Aorta (tissue), 5 donors: ENCODE measurements around the gene CCDC88A. TPM values are rescaled to one million over a fixed set of nuclear protein-coding genes. Genes with fewer than 3 reads are reported as not detected.
A peak's percentile ranks its signal among the peaks of the same experiment; 100 is the strongest.

Source experiments
- ATAC-seq: fragments of 200-7000 bp; cut with Tn5 transposase; one replicate; pipeline ENCODE4 v1.9.1; 2022; ENCODE audit warnings: moderate library complexity; ENCODE audit not compliant: low FRiP score
- DNase-seq, 2 donors: peaks; one replicate each; pipeline ENCODE4 v3.0.0-alpha.2; 2020
- H3K27ac ChIP-seq, 2 donors: one replicate each; pipeline ENCODE4 v1.5.1; 2013; ENCODE audit warnings: low read length in 2 of 2, mild to moderate bottlenecking in 2 of 2, moderate library complexity in 2 of 2, control low read depth in 1 of 2, inconsistent platforms in 1 of 2, low read depth in 1 of 2
- H3K27me3 ChIP-seq, 2 donors: one replicate each; pipeline ENCODE4 v1.6.1; 2013; ENCODE audit warnings: control low read depth in 1 of 2, low read length in 1 of 2, mild to moderate bottlenecking in 1 of 2, moderate library complexity in 1 of 2; ENCODE audit not compliant: insufficient read depth in 2 of 2, control insufficient read depth in 1 of 2
- H3K36me3 ChIP-seq, 2 donors: one replicate each; pipeline ENCODE4 v1.6.1; 2013; ENCODE audit warnings: control low read depth in 1 of 2, low read length in 1 of 2, mild to moderate bottlenecking in 1 of 2; ENCODE audit not compliant: insufficient read depth in 2 of 2, control insufficient read depth in 1 of 2
- H3K4me1 ChIP-seq, 2 donors: one replicate each; pipeline ENCODE4 v1.6.1; 2013; ENCODE audit warnings: low read length in 2 of 2, control low read depth in 1 of 2, mild to moderate bottlenecking in 1 of 2, moderate library complexity in 1 of 2; ENCODE audit not compliant: insufficient read depth in 2 of 2, control insufficient read depth in 1 of 2
- H3K4me3 ChIP-seq, 2 donors: one replicate each; pipeline ENCODE4 v1.5.1; 2013; ENCODE audit warnings: low read length in 2 of 2, control low read depth in 1 of 2, mild to moderate bottlenecking in 1 of 2
- H3K9me3 ChIP-seq: one replicate; pipeline ENCODE4 v1.6.1; 2013; ENCODE audit warnings: mild to moderate bottlenecking, low read length; ENCODE audit not compliant: control insufficient read depth
- WGBS, 2 donors: extraction: QIAGEN DNeasy Blood & Tissue Kit; methylation state at CpG; one replicate each; pipeline ENCODE4 v1.1.7; 2013; 5-methylcytosine and 5-hydroxymethylcytosine counted together
- intact Hi-C, 2 donors: fragments of 100-400 bp; cut with DNase I; formaldehyde crosslinking; loops; one replicate each; pipeline versions ENCODE4 v1.14.2 to v1.15.0; 2022
- long read RNA-seq, 2 donors: library from polyadenylated mRNA; unstranded; transcript quantifications; one replicate each; pipeline ENCODE4 v2.0.0, GENCODE V29; 2020 to 2021
- polyA plus RNA-seq, 2 donors: library from polyadenylated mRNA; stranded (reverse); fragments of 200-250 nt; gene quantifications; one replicate each; pipeline ENCODE4 v1.2.3, GENCODE V29; 2013
- total RNA-seq, 2 donors: library from RNA; stranded (reverse); fragmentation: NEBNext Ultra II Directional; extraction: Animal tissue kit (Norgen Biotek cat#: 25700); gene quantifications; one replicate each; pipeline ENCODE4 v1.2.1, GENCODE V29; 2021
- donor health status: healthy with polysubstance abuse.
- donor health status: Bipolar disorder and iron deficiency.
- donor health status: DM: no; HTN: no; CAD: no.
- donor health status: DM: no; HTN: no; CAD: no.
- donor health status: DM: yes; HTN: yes; CAD: no.

Gene CCDC88A, protein sequence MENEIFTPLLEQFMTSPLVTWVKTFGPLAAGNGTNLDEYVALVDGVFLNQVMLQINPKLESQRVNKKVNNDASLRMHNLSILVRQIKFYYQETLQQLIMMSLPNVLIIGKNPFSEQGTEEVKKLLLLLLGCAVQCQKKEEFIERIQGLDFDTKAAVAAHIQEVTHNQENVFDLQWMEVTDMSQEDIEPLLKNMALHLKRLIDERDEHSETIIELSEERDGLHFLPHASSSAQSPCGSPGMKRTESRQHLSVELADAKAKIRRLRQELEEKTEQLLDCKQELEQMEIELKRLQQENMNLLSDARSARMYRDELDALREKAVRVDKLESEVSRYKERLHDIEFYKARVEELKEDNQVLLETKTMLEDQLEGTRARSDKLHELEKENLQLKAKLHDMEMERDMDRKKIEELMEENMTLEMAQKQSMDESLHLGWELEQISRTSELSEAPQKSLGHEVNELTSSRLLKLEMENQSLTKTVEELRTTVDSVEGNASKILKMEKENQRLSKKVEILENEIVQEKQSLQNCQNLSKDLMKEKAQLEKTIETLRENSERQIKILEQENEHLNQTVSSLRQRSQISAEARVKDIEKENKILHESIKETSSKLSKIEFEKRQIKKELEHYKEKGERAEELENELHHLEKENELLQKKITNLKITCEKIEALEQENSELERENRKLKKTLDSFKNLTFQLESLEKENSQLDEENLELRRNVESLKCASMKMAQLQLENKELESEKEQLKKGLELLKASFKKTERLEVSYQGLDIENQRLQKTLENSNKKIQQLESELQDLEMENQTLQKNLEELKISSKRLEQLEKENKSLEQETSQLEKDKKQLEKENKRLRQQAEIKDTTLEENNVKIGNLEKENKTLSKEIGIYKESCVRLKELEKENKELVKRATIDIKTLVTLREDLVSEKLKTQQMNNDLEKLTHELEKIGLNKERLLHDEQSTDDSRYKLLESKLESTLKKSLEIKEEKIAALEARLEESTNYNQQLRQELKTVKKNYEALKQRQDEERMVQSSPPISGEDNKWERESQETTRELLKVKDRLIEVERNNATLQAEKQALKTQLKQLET (N-terminal part only)
- total RNA-seq (10 to 100 TPM; 78.0 to 92.4 TPM), polyA plus RNA-seq (10 to 100 TPM; 17.4 to 17.5 TPM)
- long read RNA-seq, donor 1, partial matches to known transcripts, result 60 of 71 reads
- long read RNA-seq, donor 1, other reads (novel, unspliced or antisense), result 8 of 71 reads
- long read RNA-seq, donor 2, partial matches to known transcripts, result 10 of 24 reads
- long read RNA-seq, donor 2, other reads (novel, unspliced or antisense), result 14 of 24 reads

GRCh38 chr2:55419679-55420438, at the start of gene CCDC88A:
CCDC88A (minus strand) TSS chr2:55419856; CDS start chr2:55419079, 777 bp downstream.
- WGBS, 2 donors, result 0% methylated on average over 55 to 62 of the region's 62 CpGs
- intact Hi-C loops, result loop anchor here (5.0 to 10.0 kb wide), 2 partner anchors 55 to 138 kb away; no protein-coding TSS in a partner anchor
- Histone ChIP-seq H3K4me3 (peak within 1 kb of the TSS; percentile 51 to 81), H3K27me3 (no peaks in the 10 kb centered on the region), H3K9me3 (no peaks in the 10 kb centered on the region), H3K36me3 (peaks cover 0 to 2% of the 10 kb centered on the region in 2 donors), H3K4me1 (peaks cover 0 to 2% of the 10 kb centered on the region in 2 donors), H3K27ac (peak within 1 kb of the TSS; percentile 9 to 62)
- peak; percentile 99 for DNase-seq
- peak; percentile 99 for ATAC-seq

GRCh38 chr2:55461679-55462078, 42.0 kb upstream of the CCDC88A start:
- no peaks in the 10 kb centered on the region for H3K36me3 ChIP-seq
- H3K27ac ChIP-seq, result no peak overlapping the region
- H3K4me3 ChIP-seq, result no peak overlapping the region
- intact Hi-C loops, result no loop called here
- H3K9me3 ChIP-seq, result no peaks in the 10 kb centered on the region
- DNase-seq (no peak), ATAC-seq (no peak)
- H3K27me3 ChIP-seq, result no peaks in the 10 kb centered on the region
- WGBS, 2 donors, result 58 to 64% methylated on average over 2 of the region's 2 CpGs
- H3K4me1 ChIP-seq, result no peaks in the 10 kb centered on the region

- Histone ChIP-seq H3K4me1 (no peaks in the 10 kb centered on the region), H3K36me3 (no peaks in the 10 kb centered on the region), H3K4me3 (no peak overlapping the region), H3K27me3 (no peaks in the 10 kb centered on the region), H3K27ac (no peak overlapping the region), H3K9me3 (no peaks in the 10 kb centered on the region)
- ATAC-seq (no peak), DNase-seq (no peak)
- WGBS, 2 donors, result 52 to 55% methylated on average over 3 of the region's 3 CpGs
- intact Hi-C loops, result no loop called here
Observed at GRCh38 chr2:55460562-55460961, 40.9 kb upstream of the CCDC88A start.

GRCh38 chr2:55459714-55460274, 40.1 kb upstream of the CCDC88A start:
- DNase-seq (no peak), ATAC-seq (no peak)
- no peak overlapping the region for H3K27ac ChIP-seq
- no peaks in the 10 kb centered on the region for H3K4me1 ChIP-seq
- no peak overlapping the region for H3K4me3 ChIP-seq
- no peaks in the 10 kb centered on the region for H3K27me3 ChIP-seq
- intact Hi-C loops, result no loop called here
- 86 to 88% methylated on average over 11 of the region's 11 CpGs for WGBS, 2 donors
- H3K9me3 ChIP-seq, result no peaks in the 10 kb centered on the region
- no peaks in the 10 kb centered on the region for H3K36me3 ChIP-seq

DNA sequence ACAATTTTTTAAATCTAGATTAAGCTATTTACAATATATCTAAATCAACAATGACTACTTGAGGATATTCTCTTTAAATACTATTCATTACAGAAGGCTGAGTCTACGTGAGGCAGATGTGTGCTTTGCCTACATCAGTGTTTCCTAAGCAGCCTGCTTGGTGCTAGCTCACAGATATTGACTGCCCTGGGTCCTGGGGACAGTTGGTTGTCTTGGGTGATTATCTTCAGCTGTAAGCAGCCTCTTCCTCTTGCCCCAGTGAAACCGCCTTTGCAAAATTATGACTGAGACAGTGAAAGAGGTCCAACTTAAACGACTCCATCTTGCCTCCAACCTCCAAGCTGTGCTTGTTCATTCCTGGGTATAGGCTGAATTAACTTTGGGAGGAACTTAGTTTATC, 39.6 kb upstream of the CCDC88A start:
- Histone ChIP-seq H3K36me3 (no peaks in the 10 kb centered on the region), H3K27me3 (no peaks in the 10 kb centered on the region), H3K27ac (no peak overlapping the region), H3K4me3 (no peak overlapping the region), H3K9me3 (no peaks in the 10 kb centered on the region), H3K4me1 (no peaks in the 10 kb centered on the region)
- no peak for DNase-seq
- ATAC-seq, result no peak
- 80 to 82% methylated on average over 3 of the region's 3 CpGs for WGBS, 2 donors
- intact Hi-C loops, result no loop called here

DNA sequence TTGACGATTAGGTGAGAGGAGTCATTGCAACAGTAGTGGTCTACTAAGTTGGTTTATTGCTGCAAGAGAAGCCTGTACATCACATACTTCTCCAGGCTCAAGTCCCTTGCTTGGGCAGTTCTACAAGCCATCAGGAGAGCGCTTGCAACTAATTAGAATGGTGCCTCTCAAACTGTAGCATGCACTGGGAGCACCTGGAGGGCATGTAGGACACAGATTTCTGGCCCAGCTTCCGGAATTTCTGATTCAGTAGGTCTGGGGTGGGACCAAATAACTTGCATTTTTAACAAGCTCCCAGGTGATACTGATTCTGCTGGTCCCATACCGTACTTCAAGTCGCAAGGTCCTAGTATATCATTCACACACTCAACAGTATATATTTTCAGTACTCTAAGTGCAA, 34.5 kb upstream of the CCDC88A start:
- 88 to 93% methylated on average over 5 of the region's 5 CpGs for whole genome bisulfite sequencing, 2 donors
- no peaks in the 10 kb centered on the region for H3K4me1 ChIP-seq
- no peak overlapping the region for H3K27ac ChIP-seq
- H3K36me3 ChIP-seq, result no peaks in the 10 kb centered on the region
- H3K27me3 ChIP-seq, result no peaks in the 10 kb centered on the region
- ATAC-seq (no peak), DNase-seq (no peak)
- H3K4me3 ChIP-seq, result no peak overlapping the region
- no peaks in the 10 kb centered on the region for H3K9me3 ChIP-seq
- intact Hi-C loops, result no loop called here

DNA sequence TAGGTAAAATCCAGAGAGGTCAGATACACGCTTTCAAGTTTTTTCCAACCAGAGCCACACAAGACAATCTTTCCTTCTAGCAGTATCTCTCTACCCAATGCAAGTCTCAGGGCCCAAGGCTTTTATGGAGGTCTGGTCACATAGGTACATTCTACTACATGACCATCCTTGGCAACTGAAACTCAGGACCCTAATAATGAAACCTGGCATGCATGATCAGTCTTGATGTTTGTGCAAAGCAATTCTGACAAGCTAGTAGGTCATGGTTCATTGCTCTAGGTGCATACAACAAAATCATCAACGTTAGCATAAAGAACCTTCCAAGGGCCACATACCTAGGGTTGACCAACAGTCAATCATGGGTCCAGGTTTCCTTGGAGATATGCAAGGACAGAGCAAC, 33.2 kb upstream of the CCDC88A start:
- H3K9me3 ChIP-seq, result no peaks in the 10 kb centered on the region
- no peak overlapping the region for H3K27ac ChIP-seq
- H3K4me3 ChIP-seq, result no peak overlapping the region
- DNase-seq (no peak), ATAC-seq (no peak)
- WGBS, 2 donors, result 81 to 86% methylated on average over 2 of the region's 2 CpGs
- H3K4me1 ChIP-seq, result no peaks in the 10 kb centered on the region
- no peaks in the 10 kb centered on the region for H3K27me3 ChIP-seq
- no peaks in the 10 kb centered on the region for H3K36me3 ChIP-seq
- intact Hi-C loops, result no loop called here
